Mammary epithelial cell (primary cell): Measurements from ENCODE around the gene CEP72.

Source experiments
- CTCF ChIP-seq, 2 donors: IDR thresholded peaks in 1 of 2; conservative IDR thresholded peaks in 1 of 2; 2 replicates each; pipeline ENCODE4 v1.5.1; 2011 to 2012; ENCODE audit warnings: inconsistent platforms in 2 of 2, low read length in 2 of 2, mild to moderate bottlenecking in 2 of 2, control low read depth in 1 of 2, low read depth in 1 of 2; ENCODE audit not compliant: insufficient read depth in 1 of 2; ENCODE audit errors: extremely low read depth in 1 of 2
- EZH2 ChIP-seq: IDR thresholded peaks from 2 replicates; pipeline ENCODE4 v1.6.1; 2012; ENCODE audit warnings: low read length, inconsistent platforms, borderline replicate concordance

GRCh38 chr5:589173-589572 lies 23.0 kb upstream of the CEP72 start:
- no peak for TF ChIP-seq CTCF (conservative IDR thresholded peaks at IDR 0.05 in 1 of 2, IDR thresholded peaks at IDR 0.05 in 1 of 2; ENCODE audit: extremely low read depth in 1 of 2, insufficient read depth in 1 of 2, low read depth in 1 of 2, low read length in 2 of 2)
- TF ChIP-seq EZH2 = no peak
